ENCODE measurements around the gene DDX4. TPM values are rescaled to one million over a fixed set of nuclear protein-coding genes. Genes with fewer than 3 reads are reported as not detected.

The DDX4 gene
- total and polyA plus RNA-seq, 9 of the 15 experiments (the other 6 are each of a cell fraction or from before 2014, with no cell fraction given) = not detected

GRCh38 chr5:55724281-55724680 lies 13.6 kb upstream of the DDX4 start:
- ATAC-seq (no peak), DNase-seq (ENCODE audit: extremely low read depth in 1 of 4, low spot score in 3 of 4) (no peak), FAIRE-seq (no peak)
- Histone ChIP-seq H3K36me3 (ENCODE audit: control insufficient read depth, insufficient read depth, low read length) (no peaks in the 10 kb centered on the region), H3K27ac (ENCODE audit: extremely low read depth, low read depth, low read length) (no peak overlapping the region), H2AFZ (ENCODE audit: low read depth, low read length) (no peak overlapping the region), H3K4me2 (ENCODE audit: insufficient read depth, low read length) (no peak overlapping the region), H3K9me3 (replicated peaks; ENCODE audit: control insufficient read depth, insufficient read depth, low read depth, low read length) (no peaks in the 10 kb centered on the region), H3K9ac (ENCODE audit: insufficient read depth in 1 of 2, low read depth in 2 of 2, low read length in 2 of 2) (no peak overlapping the region), H3K79me2 (ENCODE audit: control insufficient read depth, insufficient read depth, low read length) (no peaks in the 10 kb centered on the region), H3K4me1 (replicated peaks in 1 of 2; ENCODE audit: control insufficient read depth in 2 of 2, insufficient read depth in 2 of 2, low read length in 2 of 2) (no peaks in the 10 kb centered on the region), H3K4me3 (no peak overlapping the region), H4K20me1 (replicated peaks; ENCODE audit: control insufficient read depth, insufficient read depth, low read length) (no peaks in the 10 kb centered on the region; the same call in 1 of the 2 replicates), H3K27me3 (ENCODE audit: control insufficient read depth in 2 of 2, insufficient read depth in 2 of 2, low read length in 2 of 2) (no peaks in the 10 kb centered on the region; a peak in 1 of 5 replicates), H3K9me1 (ENCODE audit: control insufficient read depth, insufficient read depth, low read length) (no peaks in the 10 kb centered on the region)
- intact Hi-C loops (cut with micrococcal nuclease) (no loop called here), in situ Hi-C loops (cut with MboI) (no loop called here)
- no TSS peak for BruUV-seq (replicated peaks)
- POLR2A ChIA-PET = no interaction called here
- 5% methylated on average over 4 of the region's 4 CpGs for WGBS (ENCODE audit: insufficient coverage, low coverage, missing lambda C conversion rate)
- CTCF ChIA-PET (ENCODE audit: low intra/inter-chr PET ratio) = no interaction called here
- TF ChIP-seq ZNF551 (CRISPR knock-in tag; IDR thresholded peaks at IDR 0.05) (no peak), SMAD4 (CRISPR knock-in tag; conservative IDR thresholded peaks at IDR 0.05) (peak; percentile 43; the same call in 1 of the 2 replicates), SRF (CRISPR knock-in tag; IDR thresholded peaks at IDR 0.05) (peak in 1 of 2 experiments; percentile 78; a peak in 1 of 4 replicates), THRB (CRISPR knock-in tag; conservative IDR thresholded peaks at IDR 0.05) (no peak), ZNF57 (CRISPR knock-in tag; IDR thresholded peaks at IDR 0.05) (no peak), CTCF (IDR thresholded peaks at IDR 0.05 in 2 of 3, conservative IDR thresholded peaks at IDR 0.05 in 1 of 3; ENCODE audit: insufficient read depth in 2 of 3, low read depth in 1 of 3, low read length in 3 of 3) (no peak), TOE1 (IDR thresholded peaks at IDR 0.05; ENCODE audit: borderline replicate concordance) (no peak), TOE1 (CRISPR knock-in tag; IDR thresholded peaks at IDR 0.05; ENCODE audit: borderline replicate concordance, low read depth) (no peak), CREM (IDR thresholded peaks at IDR 0.05; ENCODE audit: low read depth) (0 out of 2 replicates have a peak, but pooled peaks have one; percentile 27), ATF1 (CRISPR knock-in tag; IDR thresholded peaks at IDR 0.05) (no peak), ATF1 (tag; IDR thresholded peaks at IDR 0.05) (peak; percentile 39; the same call in 1 of the 2 replicates), ATF3 (IDR thresholded peaks at IDR 0.05) (0 out of 2 replicates have a peak, but pooled peaks have one; percentile 18), ATF3 (CRISPR knock-in tag; conservative IDR thresholded peaks at IDR 0.05) (no peak), USF2 (CRISPR knock-in tag; IDR thresholded peaks at IDR 0.05) (no peak)
